Measurements from ENCODE around the gene BMF.

BMF gene

GRCh38 chr15:40072216-40072990, 36.3 kb downstream of the BMF start:
- no peaks in the 10 kb centered on the region for H3K9me3 ChIP-seq (ENCODE audit: insufficient read depth, low read length)
- H3K27ac ChIP-seq (ENCODE audit: low read depth, low read length): no peak overlapping the region
- H3K9ac ChIP-seq (ENCODE audit: low read length): no peak overlapping the region
- H3K9me2 ChIP-seq (replicated peaks; ENCODE audit: insufficient read depth, low read length): no peaks in the 10 kb centered on the region
- no peak for TF ChIP-seq EZH2phosphoT487 (conservative IDR thresholded peaks at IDR 0.05; ENCODE audit: low read length)
- TF ChIP-seq, protein P1, sequence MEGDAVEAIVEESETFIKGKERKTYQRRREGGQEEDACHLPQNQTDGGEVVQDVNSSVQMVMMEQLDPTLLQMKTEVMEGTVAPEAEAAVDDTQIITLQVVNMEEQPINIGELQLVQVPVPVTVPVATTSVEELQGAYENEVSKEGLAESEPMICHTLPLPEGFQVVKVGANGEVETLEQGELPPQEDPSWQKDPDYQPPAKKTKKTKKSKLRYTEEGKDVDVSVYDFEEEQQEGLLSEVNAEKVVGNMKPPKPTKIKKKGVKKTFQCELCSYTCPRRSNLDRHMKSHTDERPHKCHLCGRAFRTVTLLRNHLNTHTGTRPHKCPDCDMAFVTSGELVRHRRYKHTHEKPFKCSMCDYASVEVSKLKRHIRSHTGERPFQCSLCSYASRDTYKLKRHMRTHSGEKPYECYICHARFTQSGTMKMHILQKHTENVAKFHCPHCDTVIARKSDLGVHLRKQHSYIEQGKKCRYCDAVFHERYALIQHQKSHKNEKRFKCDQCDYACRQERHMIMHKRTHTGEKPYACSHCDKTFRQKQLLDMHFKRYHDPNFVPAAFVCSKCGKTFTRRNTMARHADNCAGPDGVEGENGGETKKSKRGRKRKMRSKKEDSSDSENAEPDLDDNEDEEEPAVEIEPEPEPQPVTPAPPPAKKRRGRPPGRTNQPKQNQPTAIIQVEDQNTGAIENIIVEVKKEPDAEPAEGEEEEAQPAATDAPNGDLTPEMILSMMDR (IDR thresholded peaks at IDR 0.05; ENCODE audit: insufficient read depth, low read length, poor library complexity, severe bottlenecking): no peak
- H4K20me1 ChIP-seq (ENCODE audit: low read depth, low read length): no peaks in the 10 kb centered on the region
- H3F3A ChIP-seq (ENCODE audit: insufficient read depth): peaks cover 40% of the 10 kb centered on the region
- H2AFZ ChIP-seq (ENCODE audit: low read depth, low read length, severe bottlenecking): no peak overlapping the region
- no peak overlapping the region for H3K4me2 ChIP-seq (ENCODE audit: low read depth, low read length, poor library complexity, severe bottlenecking)
- H3K36me3 ChIP-seq (ENCODE audit: low read length): no peaks in the 10 kb centered on the region
- H3K27me3 ChIP-seq (ENCODE audit: low read length): no peaks in the 10 kb centered on the region
- no peaks in the 10 kb centered on the region for H3K79me2 ChIP-seq (ENCODE audit: insufficient read depth, low read length)
- no peak overlapping the region for H3K4me3 ChIP-seq (ENCODE audit: insufficient read depth, low read length, poor library complexity, severe bottlenecking)

DNA sequence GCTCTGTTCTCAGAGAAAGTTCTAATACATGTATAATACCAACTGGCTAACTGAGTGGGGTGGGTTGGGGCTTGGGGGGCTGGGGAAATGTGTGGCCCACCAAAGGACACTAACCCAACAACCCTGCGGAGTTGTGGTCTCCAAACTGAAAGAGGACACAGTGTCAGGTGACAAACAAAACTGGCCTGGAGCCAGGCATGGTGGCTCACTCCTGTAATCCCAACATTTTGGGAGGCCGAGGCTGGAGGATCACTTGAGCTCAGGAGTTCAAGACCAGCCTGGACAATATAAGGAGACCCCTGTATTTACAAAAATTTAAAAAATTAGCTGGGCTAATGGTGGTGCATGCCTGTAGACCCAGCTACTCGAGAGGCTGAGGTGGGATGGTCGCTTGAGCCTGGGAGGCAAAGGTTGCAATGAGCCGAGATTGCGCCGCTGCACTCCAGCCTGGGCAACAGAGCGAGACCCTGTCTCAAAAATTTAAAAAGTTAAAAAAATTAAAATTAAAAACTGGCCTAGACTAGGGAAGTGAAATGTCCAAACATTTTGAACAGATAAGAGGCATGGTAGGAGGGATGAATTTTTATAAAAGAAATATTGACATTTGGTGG, 38.0 kb downstream of the BMF start:
- TF ChIP-seq EZH2phosphoT487 (conservative IDR thresholded peaks at IDR 0.05; ENCODE audit: low read length): no peak
- TF ChIP-seq, protein P1 (IDR thresholded peaks at IDR 0.05; ENCODE audit: insufficient read depth, low read length, poor library complexity, severe bottlenecking): no peak
- Histone ChIP-seq H4K20me1 (ENCODE audit: low read depth, low read length) (no peaks in the 10 kb centered on the region), H3F3A (ENCODE audit: insufficient read depth) (peaks cover 50% of the 10 kb centered on the region), H3K27ac (ENCODE audit: low read depth, low read length) (peak overlapping the region; percentile 93), H2AFZ (ENCODE audit: low read depth, low read length, severe bottlenecking) (no peak overlapping the region), H3K79me2 (ENCODE audit: insufficient read depth, low read length) (no peaks in the 10 kb centered on the region), H3K4me3 (ENCODE audit: insufficient read depth, low read length, poor library complexity, severe bottlenecking) (no peak overlapping the region), H3K9ac (ENCODE audit: low read length) (peak overlapping the region; percentile 62), H3K36me3 (ENCODE audit: low read length) (no peaks in the 10 kb centered on the region), H3K9me3 (ENCODE audit: insufficient read depth, low read length) (no peaks in the 10 kb centered on the region), H3K4me2 (ENCODE audit: low read depth, low read length, poor library complexity, severe bottlenecking) (no peak overlapping the region), H3K27me3 (ENCODE audit: low read length) (no peaks in the 10 kb centered on the region), H3K9me2 (replicated peaks; ENCODE audit: insufficient read depth, low read length) (no peaks in the 10 kb centered on the region)

DNA sequence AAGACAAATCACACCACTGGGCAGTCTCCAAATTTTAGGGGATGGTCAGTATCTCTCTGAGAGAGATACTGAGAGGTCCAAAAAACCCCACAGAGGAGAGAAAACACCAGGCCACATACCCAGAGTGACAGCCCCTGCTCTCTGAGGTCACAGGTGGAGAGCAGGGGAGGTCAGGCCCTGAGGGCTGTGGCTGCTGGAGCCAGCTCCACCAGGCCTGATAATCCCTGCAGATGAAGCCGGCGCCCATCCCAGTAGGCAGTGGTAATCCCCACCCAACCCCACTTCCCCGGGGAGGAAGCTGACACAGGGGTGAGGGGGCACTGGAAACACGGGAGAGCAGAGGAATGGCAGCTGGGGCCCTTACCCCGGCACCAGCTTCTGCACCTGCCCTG, 38.5 kb downstream of the BMF start:
- no peaks in the 10 kb centered on the region for H3K36me3 ChIP-seq (ENCODE audit: low read length)
- peak overlapping the region; percentile 41 for H3K4me2 ChIP-seq (ENCODE audit: low read depth, low read length, poor library complexity, severe bottlenecking)
- no peak for TF ChIP-seq EZH2phosphoT487 (conservative IDR thresholded peaks at IDR 0.05; ENCODE audit: low read length)
- TF ChIP-seq, protein P1 (IDR thresholded peaks at IDR 0.05; ENCODE audit: insufficient read depth, low read length, poor library complexity, severe bottlenecking): no peak
- H3K9me3 ChIP-seq (ENCODE audit: insufficient read depth, low read length): no peaks in the 10 kb centered on the region
- H3K9ac ChIP-seq (ENCODE audit: low read length): peak overlapping the region; percentile 62
- H3K79me2 ChIP-seq (ENCODE audit: insufficient read depth, low read length): no peaks in the 10 kb centered on the region
- H3K4me3 ChIP-seq (ENCODE audit: insufficient read depth, low read length, poor library complexity, severe bottlenecking): no peak overlapping the region
- peaks cover 55% of the 10 kb centered on the region for H3F3A ChIP-seq (ENCODE audit: insufficient read depth)
- H3K27me3 ChIP-seq (ENCODE audit: low read length): no peaks in the 10 kb centered on the region
- peak overlapping the region; percentile 93 for H3K27ac ChIP-seq (ENCODE audit: low read depth, low read length)
- no peak overlapping the region for H2AFZ ChIP-seq (ENCODE audit: low read depth, low read length, severe bottlenecking)
- H4K20me1 ChIP-seq (ENCODE audit: low read depth, low read length): no peaks in the 10 kb centered on the region
- H3K9me2 ChIP-seq (replicated peaks; ENCODE audit: insufficient read depth, low read length): no peaks in the 10 kb centered on the region

Data from SU-DHL-6 (cell line).